Adrenal gland (tissue), 12 donors: ENCODE measurements around the gene FLRT1. TPM values are rescaled to one million over a fixed set of nuclear protein-coding genes. Genes with fewer than 3 reads are reported as not detected.
A peak's percentile ranks its signal among the peaks of the same experiment; 100 is the strongest.

ENCODE experiments used
- DNase-seq, 7 donors: peaks; one replicate each; pipeline ENCODE4 v3.0.0-alpha.2; 2019 to 2020
- H3K27ac ChIP-seq, 5 donors: fragments of 200-600 bp; sonication (generic) in 4 of 5; 1 replicate in 3 of 5; 2 replicates in 2 of 5; pipeline versions ENCODE4 v1.5.1 to v1.8.0; 2016 to 2020; ENCODE audit warnings: mild to moderate bottlenecking in 1 of 5
- H3K27me3 ChIP-seq: fragments of 200-600 bp; 2 replicates; pipeline ENCODE4 v1.8.0; 2021
- H3K36me3 ChIP-seq, 2 donors: fragments of 200-600 bp; replicated peaks in 1 of 2; 1 replicate in 1 of 2; 2 replicates in 1 of 2; pipeline versions ENCODE4 v1.5.1 to v1.8.0; 2018 to 2022
- H3K4me1 ChIP-seq, 2 donors: fragments of 200-600 bp; replicated peaks in 1 of 2; 1 replicate in 1 of 2; 2 replicates in 1 of 2; pipeline versions ENCODE4 v1.5.1 to v1.8.0; 2018 to 2021
- H3K4me3 ChIP-seq, 4 donors: fragments of 200-600 bp; sonication (generic) in 3 of 4; one replicate each; pipeline ENCODE4 v1.5.1; 2016 to 2018
- H3K9me3 ChIP-seq, 3 donors: fragments of 200-600 bp; sonication (generic) in 1 of 3; replicated peaks in 1 of 3; 1 replicate in 2 of 3; 2 replicates in 1 of 3; pipeline versions ENCODE4 v1.5.1 to v1.8.0; 2016 to 2021
- CTCF ChIP-seq, 6 experiments: fragments of 450-650 bp in 4 of 6; fragments of 200-600 bp in 2 of 6; sonication (generic) in 1 of 6; IDR thresholded peaks; 1 replicate in 5 of 6; 2 replicates in 1 of 6; pipeline versions ENCODE4 v1.5.1 to v1.8.0; 2016 to 2021; ENCODE audit warnings: antibody characterized with exemption in 6 of 6, mild to moderate bottlenecking in 2 of 6, moderate library complexity in 1 of 6
- POLR2A ChIP-seq, 2 donors: fragments of 450-650 bp; IDR thresholded peaks; one replicate each; pipeline ENCODE4 v1.6.1; 2017; ENCODE audit warnings: antibody characterized with exemption in 2 of 2, mild to moderate bottlenecking in 2 of 2, moderate library complexity in 1 of 2
- WGBS, 4 donors: extraction: QIAGEN DNeasy Blood & Tissue Kit in 2 of 4; methylation state at CpG; one replicate each; pipeline versions ENCODE4 v1.1.5 to v1.1.7; 2013 to 2017; 5-methylcytosine and 5-hydroxymethylcytosine counted together
- intact Hi-C, 2 donors: fragments of 100-400 bp; cut with DNase I; formaldehyde crosslinking; loops; one replicate each; pipeline versions ENCODE4 v1.14.1 to v1.15.0; 2022 to 2023
- polyA plus RNA-seq, 3 donors: library from polyadenylated mRNA; stranded (reverse); fragments of 200-250 nt in 2 of 3; fragments of 350-450 nt in 1 of 3; fragmentation: Illumina TruSeq in 1 of 3; extraction: RNeasy Lipid Tissue Mini Kit (QIAGEN cat#74804) in 1 of 3; gene quantifications; one replicate each; pipeline ENCODE4 v1.2.3, GENCODE V29; 2013 to 2014
- total RNA-seq, 9 donors: library from RNA; depleted of rRNA in 4 of 9; stranded (reverse); fragments of >200 nt in 4 of 9; fragments of 120-200 nt in 1 of 9; fragmentation: NEBNext Ultra II Directional in 1 of 9; extraction: Animal tissue kit (Norgen Biotek cat#: 25700) in 1 of 9; gene quantifications; one replicate each; pipeline versions ENCODE4 v1.1.0 to v1.2.4, GENCODE V29; 2013 to 2023
- donor health status: healthy with polysubstance abuse.
- donor health status: Bipolar disorder and iron deficiency.
- donor health status: DM: yes; HTN: yes; CAD: no.
- donor health status: DM: no; HTN: no; CAD: no.
- donor health status: DM: no; HTN: no; CAD: no.
- donor health status: DM: yes; HTN: yes; CAD: no.

The FLRT1 gene
- total and polyA plus RNA-seq, 12 donors, result 0.33 to 11.1 (median 3.2) TPM; not detected in 4

DNA sequence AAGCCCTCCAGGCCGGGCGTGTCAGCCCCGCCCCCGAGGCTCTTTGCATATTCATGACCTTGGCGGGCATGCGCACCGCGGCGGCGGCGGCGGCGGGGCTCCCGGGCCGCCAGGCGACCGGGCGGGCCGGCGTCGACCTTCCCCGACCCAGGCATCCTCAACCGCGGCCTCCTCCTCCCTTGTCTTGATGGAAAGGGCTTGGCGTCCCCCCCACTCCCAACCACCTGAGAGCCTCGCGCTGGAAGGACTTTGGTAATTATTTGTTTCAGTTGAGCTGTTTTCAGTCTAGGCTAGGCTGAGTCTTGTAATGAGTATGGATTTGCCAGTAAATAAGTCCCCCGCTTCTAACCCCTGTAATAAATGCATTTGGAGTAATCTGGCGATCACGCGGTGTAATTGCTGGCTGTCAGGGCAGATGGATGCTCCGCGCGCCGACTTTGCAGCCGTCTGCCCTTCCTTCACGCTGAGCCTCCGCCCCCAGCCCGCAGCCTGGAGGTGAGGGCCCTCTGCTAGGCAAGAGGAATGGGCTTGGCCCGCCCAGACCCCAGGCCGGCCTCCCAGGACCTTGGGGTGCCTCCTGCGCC, 25.2 kb downstream of the FLRT1 start:
- 5 to 12% (median 9%) methylated on average over 9 to 42 of the region's 42 CpGs for WGBS, 4 donors
- peak in 4 of 7 donors; percentile 25 to 53 (median 40) for DNase-seq
- H3K9me3 ChIP-seq, result no peaks in the 10 kb centered on the region
- no peaks in the 10 kb centered on the region for H3K36me3 ChIP-seq
- peaks cover 0 to 14% of the 10 kb centered on the region in 2 donors for H3K4me1 ChIP-seq
- no peaks in the 10 kb centered on the region for H3K27me3 ChIP-seq
- peak overlapping the region in 1 of 5 donors; percentile 48 for H3K27ac ChIP-seq
- TF ChIP-seq CTCF (IDR thresholded peaks at IDR 0.05) (no peak), POLR2A (IDR thresholded peaks at IDR 0.05) (no peak)
- H3K4me3 ChIP-seq, result peak overlapping the region in 2 of 4 donors; percentile 21 to 65
- intact Hi-C loops, result no loop called here

- H3K4me1 ChIP-seq, result peaks cover 0 to 14% of the 10 kb centered on the region in 2 donors
- 86 to 94% (median 87%) methylated on average over 8 to 16 of the region's 16 CpGs for WGBS, 4 donors
These were observed 26.7 kb downstream of the FLRT1 start for GRCh38 chr11:64062185-64063039.

GRCh38 chr11:64063777-64064176, 28.0 kb downstream of the FLRT1 start:
- H3K27ac ChIP-seq, result peak overlapping the region in 1 of 5 donors; percentile 34
- TF ChIP-seq POLR2A (IDR thresholded peaks at IDR 0.05), result no peak
- no peak for TF ChIP-seq CTCF (IDR thresholded peaks at IDR 0.05)
- intact Hi-C loops, result no loop called here
- 82 to 95% (median 91%) methylated on average over 13 of the region's 13 CpGs for WGBS, 4 donors
- no peaks in the 10 kb centered on the region for H3K27me3 ChIP-seq
- no peaks in the 10 kb centered on the region for H3K36me3 ChIP-seq
- peaks cover 0 to 14% of the 10 kb centered on the region in 2 donors for H3K4me1 ChIP-seq
- H3K9me3 ChIP-seq, result no peaks in the 10 kb centered on the region
- no peak for DNase-seq
- H3K4me3 ChIP-seq, result no peak overlapping the region

More at GRCh38 chr11:64062185-64063039, 26.7 kb downstream of the FLRT1 start:
- no peak overlapping the region for H3K27ac ChIP-seq
- no peak overlapping the region for H3K4me3 ChIP-seq
- H3K9me3 ChIP-seq, result no peaks in the 10 kb centered on the region
- TF ChIP-seq CTCF (IDR thresholded peaks at IDR 0.05), result no peak
- TF ChIP-seq POLR2A (IDR thresholded peaks at IDR 0.05), result no peak
- intact Hi-C loops, result no loop called here
- H3K27me3 ChIP-seq, result no peaks in the 10 kb centered on the region
- no peak for DNase-seq
- no peaks in the 10 kb centered on the region for H3K36me3 ChIP-seq

DNA sequence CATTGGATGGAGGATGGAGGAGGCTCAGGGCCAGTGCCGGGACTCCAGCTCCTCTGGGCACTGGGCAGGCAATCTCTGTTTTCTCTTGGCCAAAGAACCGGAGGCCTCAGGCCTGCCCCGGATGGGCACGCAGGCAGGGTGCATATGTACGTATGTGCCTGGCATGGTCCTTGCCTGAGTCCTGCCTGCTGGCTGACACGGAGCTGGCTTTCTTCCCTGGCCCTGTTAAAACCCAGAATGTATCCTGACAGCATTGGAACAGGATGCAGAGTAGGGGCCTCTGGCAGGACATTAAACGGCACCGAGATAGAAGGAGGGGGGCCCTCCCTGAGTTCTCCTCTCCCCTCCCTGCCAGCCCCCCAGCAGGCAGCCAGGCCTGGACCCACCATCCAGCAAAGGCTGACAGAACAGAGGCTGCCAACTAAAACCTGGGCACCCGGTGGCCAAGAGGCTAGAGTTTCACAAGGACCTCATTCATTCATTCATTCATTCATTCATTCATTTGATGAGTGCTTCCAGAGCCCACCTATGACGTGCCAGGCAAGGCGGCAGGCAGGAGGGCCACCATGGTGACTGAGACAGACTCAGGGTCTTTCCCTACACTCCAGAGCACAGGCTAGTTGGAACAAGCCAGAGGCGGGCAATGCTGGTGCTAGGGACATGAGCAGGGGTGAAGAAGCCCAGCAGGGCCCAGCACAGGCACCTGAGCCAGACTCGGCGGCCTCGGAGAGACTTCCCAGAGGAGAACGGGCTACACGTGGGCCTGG, 28.8 kb downstream of the FLRT1 start:
- Histone ChIP-seq H3K27ac (peak overlapping the region in 1 of 5 donors; percentile 34), H3K4me1 (peaks cover 0 to 14% of the 10 kb centered on the region in 2 donors), H3K4me3 (no peak overlapping the region), H3K27me3 (no peaks in the 10 kb centered on the region), H3K36me3 (no peaks in the 10 kb centered on the region), H3K9me3 (no peaks in the 10 kb centered on the region)
- intact Hi-C loops, result no loop called here
- TF ChIP-seq CTCF (IDR thresholded peaks at IDR 0.05) (no peak), POLR2A (IDR thresholded peaks at IDR 0.05) (no peak)
- DNase-seq, result no peak
- 81 to 88% (median 87%) methylated on average over 11 to 17 of the region's 17 CpGs for WGBS, 4 donors
